ENCODE results near the gene LYST. TPM values are rescaled to one million over a fixed set of nuclear protein-coding genes. Genes with fewer than 3 reads are reported as not detected.
"Not testable (repeated sequence)": the region's sequence is repeated elsewhere in the genome, so short reads cannot be mapped to it uniquely, and the experiment has no call there.

Gene LYST, protein sequence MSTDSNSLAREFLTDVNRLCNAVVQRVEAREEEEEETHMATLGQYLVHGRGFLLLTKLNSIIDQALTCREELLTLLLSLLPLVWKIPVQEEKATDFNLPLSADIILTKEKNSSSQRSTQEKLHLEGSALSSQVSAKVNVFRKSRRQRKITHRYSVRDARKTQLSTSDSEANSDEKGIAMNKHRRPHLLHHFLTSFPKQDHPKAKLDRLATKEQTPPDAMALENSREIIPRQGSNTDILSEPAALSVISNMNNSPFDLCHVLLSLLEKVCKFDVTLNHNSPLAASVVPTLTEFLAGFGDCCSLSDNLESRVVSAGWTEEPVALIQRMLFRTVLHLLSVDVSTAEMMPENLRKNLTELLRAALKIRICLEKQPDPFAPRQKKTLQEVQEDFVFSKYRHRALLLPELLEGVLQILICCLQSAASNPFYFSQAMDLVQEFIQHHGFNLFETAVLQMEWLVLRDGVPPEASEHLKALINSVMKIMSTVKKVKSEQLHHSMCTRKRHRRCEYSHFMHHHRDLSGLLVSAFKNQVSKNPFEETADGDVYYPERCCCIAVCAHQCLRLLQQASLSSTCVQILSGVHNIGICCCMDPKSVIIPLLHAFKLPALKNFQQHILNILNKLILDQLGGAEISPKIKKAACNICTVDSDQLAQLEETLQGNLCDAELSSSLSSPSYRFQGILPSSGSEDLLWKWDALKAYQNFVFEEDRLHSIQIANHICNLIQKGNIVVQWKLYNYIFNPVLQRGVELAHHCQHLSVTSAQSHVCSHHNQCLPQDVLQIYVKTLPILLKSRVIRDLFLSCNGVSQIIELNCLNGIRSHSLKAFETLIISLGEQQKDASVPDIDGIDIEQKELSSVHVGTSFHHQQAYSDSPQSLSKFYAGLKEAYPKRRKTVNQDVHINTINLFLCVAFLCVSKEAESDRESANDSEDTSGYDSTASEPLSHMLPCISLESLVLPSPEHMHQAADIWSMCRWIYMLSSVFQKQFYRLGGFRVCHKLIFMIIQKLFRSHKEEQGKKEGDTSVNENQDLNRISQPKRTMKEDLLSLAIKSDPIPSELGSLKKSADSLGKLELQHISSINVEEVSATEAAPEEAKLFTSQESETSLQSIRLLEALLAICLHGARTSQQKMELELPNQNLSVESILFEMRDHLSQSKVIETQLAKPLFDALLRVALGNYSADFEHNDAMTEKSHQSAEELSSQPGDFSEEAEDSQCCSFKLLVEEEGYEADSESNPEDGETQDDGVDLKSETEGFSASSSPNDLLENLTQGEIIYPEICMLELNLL (N-terminal part only)
- polyA plus RNA-seq (2014; cell fraction: cytosol; rRNA removed), result 1.7 and 2.1 TPM in 2 replicates
- 3.1 and 4.9 TPM in 2 replicates for polyA plus RNA-seq (2014; cell fraction: nucleus; rRNA removed)

DNA sequence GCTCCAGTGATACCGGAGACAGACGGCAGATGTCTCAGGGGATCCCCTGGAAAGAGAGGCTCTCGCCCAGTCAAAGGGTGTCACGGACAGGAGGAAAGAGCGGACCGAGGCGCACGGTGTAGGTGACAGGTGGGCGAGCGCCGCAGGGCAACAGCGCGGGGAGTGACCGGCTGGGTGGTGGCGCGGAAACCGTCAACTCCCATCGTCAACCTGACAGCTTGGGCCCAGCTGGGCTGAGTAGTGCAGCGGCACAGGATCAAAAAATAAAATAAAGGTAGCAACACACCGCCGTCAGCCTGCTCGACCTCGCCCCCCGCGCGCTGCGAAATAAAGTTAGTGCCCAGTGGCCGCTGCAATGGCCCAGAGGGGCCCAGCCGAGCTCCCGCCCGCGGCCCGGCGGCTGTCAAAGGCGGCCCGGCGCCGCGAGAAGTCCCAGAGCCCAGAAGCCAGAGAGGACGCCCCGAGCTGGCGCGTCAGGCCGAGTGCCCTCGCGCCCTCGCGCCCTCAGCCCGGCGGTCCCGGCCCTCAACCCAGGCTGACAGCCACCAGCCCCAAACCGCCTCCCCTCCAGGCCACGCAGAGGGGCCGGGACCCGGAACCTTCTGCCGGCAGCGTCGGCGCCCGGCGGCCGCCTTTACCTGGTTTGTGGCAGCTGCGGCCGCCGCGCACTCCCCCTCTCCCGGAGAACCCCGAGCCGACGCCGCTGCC is at the start of gene LYST:
TSS of gene LYST (minus strand) at position 702 of the 708 bp plus-strand sequence. CDS start 36,489 bp downstream, outside the sequence.
- peak; percentile 65 for DNase-seq (ENCODE audit: low spot score)

- not testable (repeated sequence) for DNase-seq (ENCODE audit: low spot score)
Measured at GRCh38 chr1:235915489-235915888, 48.8 kb upstream of the LYST start.

DNA sequence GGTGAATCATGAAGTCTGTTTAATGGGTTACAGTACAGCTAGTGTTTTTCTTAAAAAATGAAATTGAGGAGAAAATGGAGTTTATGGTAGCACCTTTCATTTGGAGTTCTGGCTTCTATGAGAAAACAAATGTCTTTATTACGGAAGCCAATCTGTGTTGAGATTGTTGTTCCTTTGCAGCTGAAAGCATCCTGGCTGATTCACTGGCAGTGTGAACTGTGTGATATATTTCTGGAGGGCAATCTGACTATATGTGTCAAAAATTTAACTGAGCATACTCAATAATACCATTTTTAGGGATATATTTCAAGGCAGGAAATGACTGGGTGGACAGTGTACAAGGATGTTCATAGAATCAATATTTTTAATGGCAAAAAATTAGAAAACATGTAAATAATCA is 46.6 kb upstream of the LYST start:
- no peak for DNase-seq (ENCODE audit: low spot score)

DNA sequence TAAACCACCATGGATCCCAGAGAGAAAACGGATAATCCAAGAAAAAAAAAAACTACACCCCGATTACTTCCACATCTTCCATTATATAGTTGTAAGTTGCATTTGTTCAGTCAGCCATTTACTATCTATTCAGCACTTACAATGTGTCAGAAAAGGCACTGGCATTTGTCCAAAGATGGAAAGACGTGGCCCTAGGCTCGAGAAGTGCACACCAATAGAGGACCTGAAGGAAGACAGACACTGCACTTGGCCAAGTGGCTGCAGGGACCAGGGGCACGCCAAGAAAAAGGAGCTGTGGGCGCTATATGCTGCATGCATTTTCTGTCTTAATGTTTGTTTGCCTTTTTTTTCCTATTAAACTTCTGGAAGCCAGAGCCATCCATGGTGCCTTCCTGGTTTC is 45.2 kb upstream of the LYST start:
- no peak for DNase-seq (ENCODE audit: low spot score)

DNA sequence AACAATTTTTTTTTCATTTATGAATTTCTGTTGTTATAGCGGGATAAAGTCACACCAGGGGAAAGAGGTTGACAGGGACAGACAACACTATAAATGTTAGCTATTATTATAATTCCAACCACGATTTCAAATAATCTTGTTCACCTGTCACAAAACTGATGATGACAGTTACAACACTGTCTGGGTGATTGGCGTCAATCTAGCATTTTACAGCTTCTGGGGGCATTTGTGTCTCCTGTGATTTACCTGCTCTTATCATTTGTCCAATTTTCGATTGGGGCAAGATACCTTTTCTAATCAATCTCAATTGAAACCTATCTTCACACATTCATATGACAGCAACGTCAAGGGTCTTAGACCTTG is 44.6 kb upstream of the LYST start:
- no peak for DNase-seq (ENCODE audit: low spot score)

DNA sequence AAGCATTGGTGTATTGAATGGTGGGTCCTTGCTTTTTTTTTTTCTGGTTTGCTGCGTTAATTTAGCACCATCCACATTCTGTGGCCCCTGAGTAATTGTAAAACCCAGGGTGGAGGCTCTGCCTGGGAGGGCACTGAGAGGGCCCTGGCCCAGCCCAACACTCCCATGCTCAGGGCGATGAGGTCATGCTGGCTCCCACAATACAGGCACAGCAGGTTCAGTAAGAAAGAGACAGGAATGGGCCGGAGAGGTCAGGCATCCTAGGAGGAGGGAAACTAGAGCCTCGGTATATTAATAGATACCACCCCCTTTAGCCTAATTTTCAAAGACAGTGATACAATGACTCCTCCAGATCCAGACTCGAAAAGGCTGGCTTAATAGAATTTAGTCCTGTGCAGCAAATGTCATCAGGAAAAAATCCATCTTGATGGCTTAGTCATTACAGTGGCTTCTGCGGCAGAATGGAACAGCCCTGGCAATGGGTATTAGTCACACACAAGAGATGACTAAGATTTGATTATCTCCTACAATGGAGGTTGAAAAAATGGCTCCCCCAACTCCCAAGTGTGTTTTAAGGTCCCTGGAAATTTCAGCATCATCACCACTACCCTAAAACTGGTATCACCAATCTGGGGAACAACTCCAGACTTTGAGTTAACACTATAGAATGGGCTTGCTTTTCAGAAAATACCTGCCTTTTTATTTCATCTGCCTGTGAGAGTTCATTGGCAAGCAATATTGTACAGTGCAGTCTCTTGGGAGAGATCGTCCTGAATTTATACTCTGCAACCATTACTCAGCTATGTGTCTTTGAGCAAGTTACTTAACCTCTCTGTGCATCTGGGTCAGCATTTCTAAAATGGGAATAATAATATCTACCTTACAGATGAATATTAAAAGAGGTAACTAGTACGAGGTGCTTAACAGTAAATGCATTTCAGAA is 43.9 kb upstream of the LYST start:
- DNase-seq (ENCODE audit: low spot score), result peak; percentile 39

GRCh38 chr1:235908742-235909520 is 42.2 kb upstream of the LYST start:
- no peak for DNase-seq (ENCODE audit: low spot score)

DNA sequence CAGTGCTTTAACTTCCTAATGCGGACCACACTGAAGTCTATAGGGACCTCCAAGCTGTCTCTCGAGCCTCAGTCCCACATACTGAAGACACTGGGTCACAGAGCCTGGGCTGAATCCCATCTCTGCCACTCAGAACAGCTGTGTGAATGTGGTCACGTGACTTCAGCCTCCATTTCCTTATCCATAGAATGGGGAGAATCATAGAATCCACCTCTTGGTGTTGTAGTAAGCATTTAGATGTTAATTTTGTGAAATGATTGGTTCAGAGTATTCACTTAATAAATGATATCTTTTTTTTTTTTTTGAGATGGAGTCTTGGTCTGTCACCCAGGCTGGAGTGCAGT is 41.2 kb upstream of the LYST start:
- no peak for DNase-seq (ENCODE audit: low spot score)

DNA sequence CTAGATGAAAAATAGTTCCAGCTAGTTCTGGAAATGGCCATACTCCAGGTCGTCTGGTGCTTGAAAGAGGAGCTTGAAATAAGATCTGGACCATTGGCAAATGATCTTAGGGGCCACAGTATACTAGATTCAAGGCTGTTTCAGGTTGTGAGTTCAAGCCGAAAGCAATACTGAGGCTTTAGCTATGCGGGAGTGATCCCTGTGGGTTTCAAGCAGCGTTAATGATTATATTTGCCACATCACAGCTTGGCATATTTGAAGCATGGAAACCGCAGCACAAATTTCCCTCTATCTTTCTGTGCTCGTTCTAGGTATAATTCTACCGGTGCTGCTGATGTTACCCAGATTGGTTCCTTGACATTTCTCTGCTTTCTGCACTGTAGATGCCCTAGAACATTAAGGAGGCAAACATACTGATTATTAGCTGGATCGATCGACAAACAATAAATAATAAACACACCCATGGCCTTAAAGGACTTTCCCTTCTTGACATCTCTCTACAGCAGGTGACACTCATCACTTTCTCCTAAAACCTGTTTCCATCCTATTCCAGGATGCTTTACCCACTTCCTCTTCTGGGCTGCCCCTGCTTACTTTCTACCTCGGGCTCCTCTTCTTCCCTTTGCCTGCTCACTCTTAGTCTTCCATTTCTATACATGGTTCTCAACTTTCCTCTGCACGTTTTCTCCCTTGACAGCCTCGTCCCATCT is 40.6 kb upstream of the LYST start:
- DNase-seq (ENCODE audit: low spot score), result no peak

GRCh38 chr1:235906436-235906835 is 39.7 kb upstream of the LYST start:
- no peak for DNase-seq (ENCODE audit: low spot score)

GRCh38 chr1:235903809-235904208 is 37.1 kb upstream of the LYST start:
- DNase-seq (ENCODE audit: low spot score), result not testable (repeated sequence)

GRCh38 chr1:235902677-235903542 is 36.2 kb upstream of the LYST start:
- DNase-seq (ENCODE audit: low spot score), result no peak

GRCh38 chr1:235901461-235901860 is 34.8 kb upstream of the LYST start:
- DNase-seq (ENCODE audit: low spot score), result no peak

DNA sequence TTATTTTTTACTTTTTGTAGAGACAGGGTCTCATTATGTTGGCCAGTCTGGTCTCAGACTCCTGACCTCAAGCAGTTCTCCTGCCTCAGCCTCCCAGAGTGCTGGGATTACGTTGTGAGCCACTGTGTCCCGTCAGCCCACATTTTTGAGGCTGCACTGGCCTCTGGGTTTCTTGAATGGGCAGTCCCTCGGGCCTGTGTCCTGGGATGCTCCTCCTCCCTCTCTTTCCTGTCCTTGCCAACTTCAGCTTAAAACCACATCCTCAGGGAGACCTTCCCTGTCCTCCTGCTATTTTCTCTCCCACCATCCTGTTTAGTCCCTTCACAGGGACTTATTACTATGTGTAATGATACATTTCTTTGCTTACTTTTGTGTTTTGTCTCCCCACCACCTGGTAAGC is 31.4 kb upstream of the LYST start:
- DNase-seq (ENCODE audit: low spot score), result no peak

DNA sequence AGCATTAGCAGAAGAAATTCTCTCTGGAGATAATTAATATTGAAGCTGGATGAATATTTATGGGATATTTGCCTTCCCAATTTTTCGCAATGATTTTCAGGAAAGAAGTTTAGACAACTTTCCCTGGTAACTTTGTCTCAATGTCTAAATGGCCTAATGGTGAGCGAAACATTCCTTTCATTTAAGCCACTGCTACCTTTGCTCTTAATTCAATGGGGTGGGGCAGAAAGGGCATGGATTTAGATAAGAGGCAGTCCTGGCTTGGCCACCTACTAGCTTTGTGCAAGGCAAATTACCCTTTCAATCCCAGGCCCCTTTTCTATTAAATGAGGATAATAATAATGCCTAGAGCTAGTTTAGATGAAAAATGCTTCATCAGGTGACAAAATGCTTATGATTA is 27.1 kb upstream of the LYST start:
- DNase-seq (ENCODE audit: low spot score), result no peak

DNA sequence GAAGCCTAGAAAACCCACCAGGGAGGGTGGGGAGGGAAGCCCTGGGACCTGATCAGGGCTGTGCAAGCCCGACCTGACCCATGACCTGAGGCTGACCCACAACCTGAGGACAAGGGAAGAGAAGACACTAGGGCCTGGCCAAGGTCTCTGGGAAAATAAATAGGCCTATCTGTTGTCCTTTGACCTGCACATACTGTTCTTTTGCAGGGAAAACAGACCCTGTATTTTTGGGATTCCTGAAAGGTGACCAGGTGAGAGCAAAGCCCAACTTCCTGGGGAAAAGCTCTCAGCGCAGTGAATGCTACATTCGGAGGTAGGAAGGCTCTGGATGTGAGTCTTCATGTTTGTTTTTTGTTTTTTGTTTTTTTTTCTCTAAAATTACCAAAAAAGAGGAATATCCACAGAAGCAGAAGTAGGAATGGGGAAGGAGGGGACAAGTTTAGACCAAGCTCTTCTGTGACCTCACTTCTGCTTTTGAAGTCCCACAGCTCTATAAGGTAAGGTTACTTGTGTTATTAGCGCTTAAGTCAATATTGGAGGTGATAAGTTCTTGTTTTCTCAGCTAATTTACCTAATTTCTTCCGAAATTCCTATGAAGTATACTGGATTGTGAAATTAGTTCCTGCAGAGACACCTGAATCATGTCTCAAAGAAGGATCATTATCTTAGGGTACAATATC is 26.2 kb upstream of the LYST start:
- DNase-seq (ENCODE audit: low spot score), result no peak

GRCh38 chr1:235892202-235892601 is 25.5 kb upstream of the LYST start:
- no peak for DNase-seq (ENCODE audit: low spot score)
